KMS-11 (cell line): ENCODE measurements around the gene BORCS8.
"Not testable (repeated sequence)": the region's sequence is repeated elsewhere in the genome, so short reads cannot be mapped to it uniquely, and the experiment has no call there.

Source experiments
- H2AFZ ChIP-seq: fragments of 200-600 bp; sonication (generic); 2 replicates; pipeline ENCODE4 v1.6.1; 2016; ENCODE audit warnings: antibody characterized with exemption, mixed run types, low read depth
- H3K27ac ChIP-seq: fragments of 200-600 bp; sonication (generic); 2 replicates; pipeline ENCODE4 v1.6.1; 2016; ENCODE audit warnings: mild to moderate bottlenecking, mixed run types
- H3K27me3 ChIP-seq: fragments of 200-600 bp; sonication (generic); 2 replicates; pipeline ENCODE4 v1.6.1; 2017; ENCODE audit warnings: mild to moderate bottlenecking, low read depth, mixed run types, moderate library complexity; ENCODE audit not compliant: insufficient read depth
- H3K36me3 ChIP-seq: fragments of 200-600 bp; sonication (generic); 2 replicates; pipeline ENCODE4 v1.6.1; 2017; ENCODE audit warnings: mild to moderate bottlenecking, mixed run types; ENCODE audit not compliant: insufficient read depth
- H3K4me1 ChIP-seq: fragments of 200-600 bp; sonication (generic); 2 replicates; pipeline ENCODE4 v1.6.1; 2016; ENCODE audit warnings: mild to moderate bottlenecking, low read depth, mixed run types; ENCODE audit not compliant: poor library complexity, severe bottlenecking
- H3K4me2 ChIP-seq: fragments of 200-600 bp; sonication (generic); 2 replicates; pipeline ENCODE4 v1.7.0; 2016; ENCODE audit warnings: mild to moderate bottlenecking, mixed run types
- H3K4me3 ChIP-seq: fragments of 200-600 bp; sonication (generic); IDR thresholded peaks from 2 replicates; pipeline ENCODE4 v1.6.1; 2017; ENCODE audit warnings: low read depth, low read length, mixed read lengths; ENCODE audit not compliant: insufficient read depth
- H3K79me2 ChIP-seq: fragments of 200-600 bp; sonication (generic); 2 replicates; pipeline ENCODE4 v1.6.1; 2016; ENCODE audit warnings: low read depth, mixed run types; ENCODE audit not compliant: insufficient read depth
- H3K9ac ChIP-seq: fragments of 200-600 bp; sonication (generic); 2 replicates; pipeline ENCODE4 v1.6.1; 2016; ENCODE audit warnings: mild to moderate bottlenecking, mixed run types
- H4K20me1 ChIP-seq: fragments of 200-600 bp; sonication (generic); 2 replicates; pipeline ENCODE4 v1.6.1; 2016; ENCODE audit warnings: mild to moderate bottlenecking, mixed run types; ENCODE audit not compliant: insufficient read depth
- CTCF ChIP-seq: fragments of 200-600 bp; sonication (generic); conservative IDR thresholded peaks from 2 replicates; pipeline ENCODE4 v1.6.1; 2017; ENCODE audit warnings: low read depth, mild to moderate bottlenecking, antibody characterized with exemption, low read length, moderate library complexity, mixed read lengths

Gene BORCS8

GRCh38 chr19:19152668-19153384 lies 39.1 kb downstream of the BORCS8 start:
- H3K36me3 ChIP-seq, result no peaks in the 10 kb centered on the region
- no peak overlapping the region for H3K9ac ChIP-seq
- no peaks in the 10 kb centered on the region for H4K20me1 ChIP-seq
- no peaks in the 10 kb centered on the region for H3K79me2 ChIP-seq
- no peak overlapping the region for H3K4me3 ChIP-seq
- no peak for TF ChIP-seq CTCF
- H3K27me3 ChIP-seq, result no peaks in the 10 kb centered on the region
- H3K27ac ChIP-seq, result no peak overlapping the region
- no peak overlapping the region for H2AFZ ChIP-seq
- no peak overlapping the region for H3K4me2 ChIP-seq
- H3K4me1 ChIP-seq, result no peaks in the 10 kb centered on the region

GRCh38 chr19:19151418-19151817 lies 40.5 kb downstream of the BORCS8 start:
- no peaks in the 10 kb centered on the region for H4K20me1 ChIP-seq
- no peak overlapping the region for H3K4me2 ChIP-seq
- H3K9ac ChIP-seq, result no peak overlapping the region
- no peaks in the 10 kb centered on the region for H3K27me3 ChIP-seq
- H3K4me1 ChIP-seq, result no peaks in the 10 kb centered on the region
- no peak overlapping the region for H2AFZ ChIP-seq
- H3K4me3 ChIP-seq, result no peak overlapping the region
- no peaks in the 10 kb centered on the region for H3K36me3 ChIP-seq
- no peak overlapping the region for H3K27ac ChIP-seq
- H3K79me2 ChIP-seq, result no peaks in the 10 kb centered on the region
- no peak for TF ChIP-seq CTCF

GRCh38 chr19:19149435-19149834 lies 42.5 kb downstream of the BORCS8 start:
- no peaks in the 10 kb centered on the region for H3K79me2 ChIP-seq
- H3K4me1 ChIP-seq, result no peaks in the 10 kb centered on the region
- no peak overlapping the region for H3K4me3 ChIP-seq
- H4K20me1 ChIP-seq, result no peaks in the 10 kb centered on the region
- TF ChIP-seq CTCF, result no peak
- H3K27me3 ChIP-seq, result no peaks in the 10 kb centered on the region
- H3K27ac ChIP-seq, result no peak overlapping the region
- no peaks in the 10 kb centered on the region for H3K36me3 ChIP-seq
- no peak overlapping the region for H3K4me2 ChIP-seq
- H3K9ac ChIP-seq, result no peak overlapping the region
- H2AFZ ChIP-seq, result no peak overlapping the region

- not testable (repeated sequence) for H3K4me2 ChIP-seq, H3K27ac ChIP-seq, H3K4me1 ChIP-seq, H3K4me3 ChIP-seq, H4K20me1 ChIP-seq, H2AFZ ChIP-seq, H3K9ac ChIP-seq, H3K36me3 ChIP-seq, H3K27me3 ChIP-seq, H3K79me2 ChIP-seq
These were observed 43.4 kb downstream of the BORCS8 start for GRCh38 chr19:19148504-19148903.

- Histone ChIP-seq H3K9ac (no peak overlapping the region), H3K36me3 (no peaks in the 10 kb centered on the region)
These were observed 44.6 kb downstream of the BORCS8 start for GRCh38 chr19:19147344-19147743.

More at GRCh38 chr19:19147344-19147743, 44.6 kb downstream of the BORCS8 start:
- Histone ChIP-seq H3K4me3 (no peak overlapping the region), H3K4me1 (no peaks in the 10 kb centered on the region), H3K27me3 (no peaks in the 10 kb centered on the region), H4K20me1 (no peaks in the 10 kb centered on the region), H3K4me2 (no peak overlapping the region), H3K27ac (no peak overlapping the region), H3K79me2 (no peaks in the 10 kb centered on the region), H2AFZ (no peak overlapping the region)
- no peak for TF ChIP-seq CTCF
